HepG2 (cell line): ENCODE results near the gene DAB1. TPM values are rescaled to one million over a fixed set of nuclear protein-coding genes. Genes with fewer than 3 reads are reported as not detected.

Experiments used
- BRD4 ChIP-seq: sonication (generic); formaldehyde crosslinking; IDR thresholded peaks from 2 replicates; pipeline ENCODE4 v1.4.0; 2020; ENCODE audit warnings: missing genetic modification reagents
- CCDC6 ChIP-seq: sonication (generic); formaldehyde crosslinking; IDR thresholded peaks from 2 replicates; pipeline ENCODE4 v1.8.1; 2022; ENCODE audit warnings: mild to moderate bottlenecking, missing genetic modification reagents, moderate library complexity
- CHD4 ChIP-seq: fragments of 200-600 bp; sonication (generic); IDR thresholded peaks from 2 replicates; pipeline ENCODE4 v1.7.0; 2017; ENCODE audit warnings: mild to moderate bottlenecking, low read length, borderline replicate concordance
- ETV6 ChIP-seq: sonication (generic); formaldehyde crosslinking; conservative IDR thresholded peaks from 2 replicates; pipeline ENCODE4 v1.4.0; 2020; ENCODE audit warnings: missing genetic modification reagents
- FOXO4 ChIP-seq: sonication (generic); formaldehyde crosslinking; conservative IDR thresholded peaks from 2 replicates; pipeline ENCODE4 v1.8.1; 2023; ENCODE audit warnings: missing genetic modification reagents
- IKZF1 ChIP-seq: fragments of 450-650 bp; IDR thresholded peaks from 2 replicates; pipeline ENCODE4 v1.7.1; 2016
- IRF1 ChIP-seq: sonication (generic); formaldehyde crosslinking; IDR thresholded peaks from 2 replicates; pipeline ENCODE4 v1.4.0; 2020; ENCODE audit warnings: low read depth, mild to moderate bottlenecking, missing genetic modification reagents
- KLF6 ChIP-seq: IDR thresholded peaks from 2 replicates; pipeline ENCODE4 v1.8.0; 2016; ENCODE audit warnings: missing biosample characterization, missing genetic modification reagents
- MEIS2 ChIP-seq: sonication (generic); formaldehyde crosslinking; IDR thresholded peaks from 2 replicates; pipeline ENCODE4 v1.9.0; 2021; ENCODE audit warnings: mild to moderate bottlenecking, missing genetic modification reagents
- MLLT10 ChIP-seq: sonication (generic); formaldehyde crosslinking; IDR thresholded peaks from 2 replicates; pipeline ENCODE4 v1.4.0; 2020; ENCODE audit warnings: missing genetic modification reagents
- MNT ChIP-seq: fragments of 450-650 bp; IDR thresholded peaks from 2 replicates; pipeline ENCODE4 v1.6.1; 2016
- PCBP2 ChIP-seq: fragments of 200-400 bp; formaldehyde crosslinking; optimal IDR thresholded peaks from 2 replicates; pipeline ENCODE3; 2018; ENCODE audit warnings: low read length, low read depth; ENCODE audit not compliant: poor library complexity, severe bottlenecking
- PHF21A ChIP-seq: sonication (generic); formaldehyde crosslinking; IDR thresholded peaks from 2 replicates; pipeline ENCODE4 v1.5.0; 2020; ENCODE audit warnings: mild to moderate bottlenecking, missing genetic modification reagents
- REXO4 ChIP-seq: sonication (generic); formaldehyde crosslinking; IDR thresholded peaks from 2 replicates; pipeline ENCODE4 v1.8.0; 2022; ENCODE audit warnings: missing genetic modification reagents, mild to moderate bottlenecking, borderline replicate concordance
- RFX1 ChIP-seq: fragments of 450-650 bp; IDR thresholded peaks from 2 replicates; pipeline ENCODE4 v1.6.1; 2017
- RFXANK ChIP-seq: IDR thresholded peaks from 2 replicates; pipeline ENCODE4 v1.6.1; 2016
- SALL1 ChIP-seq: sonication (generic); formaldehyde crosslinking; IDR thresholded peaks from 2 replicates; pipeline ENCODE4 v1.8.0; 2022; ENCODE audit warnings: mild to moderate bottlenecking, missing genetic modification reagents
- SRSF9 ChIP-seq: fragments of 200-400 bp; formaldehyde crosslinking; IDR thresholded peaks from 2 replicates; pipeline ENCODE4 v1.6.1; 2018; ENCODE audit warnings: borderline replicate concordance, mild to moderate bottlenecking, low read depth, low read length; ENCODE audit not compliant: insufficient read depth, poor library complexity, severe bottlenecking
- ZBTB1 ChIP-seq: sonication (generic); formaldehyde crosslinking; IDR thresholded peaks from 2 replicates; pipeline ENCODE4 v1.4.0; 2020; ENCODE audit warnings: missing genetic modification reagents, borderline replicate concordance
- ZBTB21 ChIP-seq: sonication (generic); formaldehyde crosslinking; IDR thresholded peaks from 2 replicates; pipeline ENCODE4 v1.4.0; 2020; ENCODE audit warnings: missing genetic modification reagents
- ZFP82 ChIP-seq: sonication (generic); formaldehyde crosslinking; IDR thresholded peaks from 2 replicates; pipeline ENCODE4 v1.5.1; 2020; ENCODE audit warnings: mild to moderate bottlenecking, missing genetic modification reagents, borderline replicate concordance
- ZKSCAN1 ChIP-seq: fragments of 150-350 bp; IDR thresholded peaks from 2 replicates; pipeline ENCODE4 v1.6.1; 2014; ENCODE audit warnings: low read length
- ZNF230 ChIP-seq: sonication (generic); formaldehyde crosslinking; IDR thresholded peaks from 2 replicates; pipeline ENCODE4 v1.4.0; 2020; ENCODE audit warnings: mild to moderate bottlenecking, missing genetic modification reagents
- ZNF264 ChIP-seq: sonication (generic); formaldehyde crosslinking; IDR thresholded peaks from 2 replicates; pipeline ENCODE4 v1.4.0; 2020; ENCODE audit warnings: missing genetic modification reagents
- ZNF383 ChIP-seq: sonication (generic); formaldehyde crosslinking; IDR thresholded peaks from 2 replicates; pipeline ENCODE4 v1.4.0; 2020; ENCODE audit warnings: missing genetic modification reagents, mild to moderate bottlenecking, borderline replicate concordance
- ZNF451 ChIP-seq: sonication (generic); formaldehyde crosslinking; IDR thresholded peaks from 2 replicates; pipeline ENCODE4 v1.5.0; 2020; ENCODE audit warnings: mild to moderate bottlenecking, missing genetic modification reagents
- ZNF546 ChIP-seq: sonication (generic); formaldehyde crosslinking; conservative IDR thresholded peaks from 2 replicates; pipeline ENCODE4 v1.8.1; 2023; ENCODE audit warnings: mild to moderate bottlenecking, missing genetic modification reagents
- ZNF556 ChIP-seq: sonication (generic); formaldehyde crosslinking; IDR thresholded peaks from 2 replicates; pipeline ENCODE4 v1.4.0; 2020; ENCODE audit warnings: mild to moderate bottlenecking, missing genetic modification reagents, borderline replicate concordance
- ZNF619 ChIP-seq: sonication (generic); formaldehyde crosslinking; IDR thresholded peaks from 2 replicates; pipeline ENCODE4 v1.4.0; 2020; ENCODE audit warnings: mild to moderate bottlenecking, missing genetic modification reagents
- ZNF713 ChIP-seq: sonication (generic); formaldehyde crosslinking; IDR thresholded peaks from 2 replicates; pipeline ENCODE4 v1.4.0; 2020; ENCODE audit warnings: mild to moderate bottlenecking, missing genetic modification reagents
- ZNF768 ChIP-seq: sonication (generic); formaldehyde crosslinking; IDR thresholded peaks from 2 replicates; pipeline ENCODE4 v1.4.0; 2020; ENCODE audit warnings: missing genetic modification reagents
- polyA plus RNA-seq, 8 experiments: library from polyadenylated mRNA; depleted of rRNA in 3 of 8; stranded (reverse) in 7 of 8; unstranded in 1 of 8; fragments of >200 nt; fragmentation: Illumina TruSeq in 4 of 8; extraction: Trizol in 4 of 8; gene quantifications; 2 replicates each; pipeline versions ENCODE4 v1.2.1 to v1.2.3, GENCODE V29; 2011 to 2016; ENCODE audit warnings: low read depth in 4 of 8, missing spikeins in 1 of 8, mixed read lengths in 1 of 8; ENCODE audit not compliant: insufficient read depth in 1 of 8
- total RNA-seq, 5 experiments: library from RNA; depleted of rRNA; stranded (reverse); fragments of >200 nt; fragmentation: Illumina TruSeq; extraction: Trizol; gene quantifications; 2 replicates each; pipeline ENCODE4 v1.2.3, GENCODE V29; 2016; ENCODE audit warnings: low read depth in 1 of 5

Gene DAB1
- total and polyA plus RNA-seq, 2 of the 13 experiments (the other 11 are each of a cell fraction or from before 2014, with no cell fraction given), result 0.04 to 0.13 TPM

DNA sequence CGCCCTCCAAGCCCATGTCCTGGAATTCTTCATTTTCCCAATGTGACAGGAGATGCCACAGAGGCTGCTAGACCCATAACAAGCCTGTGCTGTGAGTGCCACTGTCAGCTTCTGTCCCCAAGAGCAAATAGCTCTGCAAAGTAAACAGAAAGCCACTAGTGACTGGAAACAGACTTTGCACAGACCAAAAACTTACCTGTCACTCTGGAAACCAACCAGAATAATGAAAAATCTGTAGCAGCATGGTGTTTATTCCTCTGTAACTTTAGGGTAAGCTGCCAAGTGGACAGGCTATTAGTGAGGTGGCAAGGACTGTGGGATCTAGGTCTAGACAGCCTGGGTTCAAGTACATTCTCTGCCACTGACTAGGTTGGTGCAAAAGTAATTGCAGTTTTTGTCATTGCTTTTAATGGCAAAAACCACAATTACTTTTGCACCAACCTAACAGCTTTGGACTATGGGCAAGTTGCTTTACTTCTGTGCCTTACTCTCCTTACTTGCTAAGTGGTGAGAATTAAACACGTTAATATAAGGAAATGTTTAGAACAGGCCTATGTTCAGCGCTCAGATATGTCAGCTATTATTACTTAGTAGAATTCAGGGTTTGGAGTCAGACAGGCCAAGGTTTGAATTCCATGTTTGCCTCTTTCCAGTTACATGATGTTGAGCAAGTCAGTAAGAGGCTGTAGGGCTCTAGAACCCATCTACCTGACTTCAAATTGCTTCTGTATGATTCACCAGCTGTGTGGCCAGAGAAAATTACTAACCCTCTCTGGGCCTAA is 457.8 kb downstream of the DAB1 start, which contains the start of gene C8B (continued):
- no peak for TF ChIP-seq ZNF451
- TF ChIP-seq CCDC6, result 0 out of 2 replicates have a peak, but pooled peaks have one; percentile 26
- no peak for TF ChIP-seq KLF6 (CRISPR knock-in tag)
- TF ChIP-seq PCBP2, result no peak
- TF ChIP-seq ZBTB21 (CRISPR knock-in tag), result no peak
- TF ChIP-seq MLLT10 (CRISPR knock-in tag), result no peak
- no peak for TF ChIP-seq IRF1 (CRISPR knock-in tag)
- no peak for TF ChIP-seq ZKSCAN1
- TF ChIP-seq ZNF768, result peak; percentile 74; the same call in 1 of the 2 replicates
- peak; percentile 65 for TF ChIP-seq PHF21A (CRISPR knock-in tag)
- TF ChIP-seq SRSF9, result no peak
- TF ChIP-seq REXO4 (CRISPR knock-in tag), result no peak
- peak; percentile 82 for TF ChIP-seq SALL1
- no peak for TF ChIP-seq RFX1
- no peak for TF ChIP-seq RFXANK (CRISPR knock-in tag)
- 0 out of 2 replicates have a peak, but pooled peaks have one; percentile 28 for TF ChIP-seq ZNF264 (CRISPR knock-in tag)
- TF ChIP-seq FOXO4 (CRISPR knock-in tag), result no peak
- no peak for TF ChIP-seq ZBTB1 (CRISPR knock-in tag)
- no peak for TF ChIP-seq ZFP82 (CRISPR knock-in tag)
- TF ChIP-seq MNT, result no peak
- TF ChIP-seq ZNF556 (CRISPR knock-in tag), result peak; percentile 25; the same call in 1 of the 2 replicates
- no peak for TF ChIP-seq ZNF619 (CRISPR knock-in tag)
- TF ChIP-seq ZNF713, result no peak
- TF ChIP-seq CHD4, result peak; percentile 63; the same call in 1 of the 2 replicates
- TF ChIP-seq ZNF546, result no peak
- TF ChIP-seq MEIS2, result peak; percentile 67; the same call in 1 of the 2 replicates
- TF ChIP-seq ZNF230 (CRISPR knock-in tag), result no peak
- no peak for TF ChIP-seq IKZF1
- TF ChIP-seq BRD4 (CRISPR knock-in tag), result no peak
- TF ChIP-seq ETV6 (CRISPR knock-in tag), result no peak
- no peak for TF ChIP-seq ZNF383
